GM12873 (cell line): ENCODE results near the gene MAML2.

Source experiments
- CTCF ChIP-seq: IDR thresholded peaks from 2 replicates; pipeline ENCODE4 v1.5.1; 2012; ENCODE audit warnings: low read depth, mild to moderate bottlenecking, moderate library complexity, low read length, control low read depth; ENCODE audit not compliant: insufficient read depth; ENCODE audit errors: missing control alignments

Gene MAML2

GRCh38 chr11:96026310-96026709, 316.7 kb downstream of the MAML2 start:
- TF ChIP-seq CTCF: no peak

GRCh38 chr11:96024666-96025065, 318.3 kb downstream of the MAML2 start:
- no peak for TF ChIP-seq CTCF

GRCh38 chr11:96023275-96023674, 319.7 kb downstream of the MAML2 start:
- no peak for TF ChIP-seq CTCF

- no peak for TF ChIP-seq CTCF
These were observed 320.9 kb downstream of the MAML2 start for GRCh38 chr11:96021901-96022650.

GRCh38 chr11:96019810-96020747, 322.9 kb downstream of the MAML2 start:
- TF ChIP-seq CTCF: no peak

- no peak for TF ChIP-seq CTCF
These were observed 323.7 kb downstream of the MAML2 start for GRCh38 chr11:96019281-96019680.

- TF ChIP-seq CTCF: no peak
These were observed 325.1 kb downstream of the MAML2 start for GRCh38 chr11:96017856-96018255.
